ENCODE measurements around the gene ADAM11. TPM values are rescaled to one million over a fixed set of nuclear protein-coding genes. Genes with fewer than 3 reads are reported as not detected.
"Not testable (repeated sequence)": the region's sequence is repeated elsewhere in the genome, so short reads cannot be mapped to it uniquely, and the experiment has no call there.

The ADAM11 gene
- total and polyA plus RNA-seq, 7 experiments from 2014 or later: 0.08 to 1.5 (median 0.63) TPM; not detected in 1

DNA sequence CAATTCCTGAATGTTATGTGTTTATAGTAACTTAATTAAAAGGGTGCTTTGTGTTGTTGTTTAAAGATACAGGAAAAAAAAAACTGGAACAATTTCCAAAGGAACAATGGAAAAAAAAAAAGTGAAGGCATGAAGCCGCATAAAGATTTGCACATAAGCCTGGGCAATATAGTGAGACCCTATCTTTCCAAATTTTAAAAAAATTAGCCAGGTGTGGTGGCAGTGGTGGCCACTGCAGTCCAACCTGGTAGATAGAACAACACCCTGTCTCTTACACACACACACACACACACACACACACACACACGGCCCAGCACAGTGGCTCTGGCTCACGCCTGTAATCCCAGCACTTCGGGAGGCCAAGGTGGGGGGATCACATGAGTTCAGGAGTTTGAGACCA is 49.4 kb downstream of the ADAM11 start:
- no peaks in the 10 kb centered on the region for H3K27me3 ChIP-seq (ENCODE audit: control insufficient read depth in 2 of 2, insufficient read depth in 2 of 2, low read length in 2 of 2)
- intact Hi-C loops (cut with micrococcal nuclease): no loop called here
- no peaks in the 10 kb centered on the region for H3K4me1 ChIP-seq (ENCODE audit: control insufficient read depth in 2 of 2, insufficient read depth in 2 of 2, low read length in 2 of 2)
- DNase-seq (no peak), ATAC-seq (no peak)
- ChIA-PET CTCF (no interaction called here), POLR2A (interaction anchor here (0.8 kb wide), 1 partner anchor 602 kb away, joined by 3 read pairs; no protein-coding TSS in a partner anchor)
- H3K36me3 ChIP-seq (ENCODE audit: control insufficient read depth in 2 of 3, insufficient read depth in 3 of 3, low read length in 3 of 3): no peaks in the 10 kb centered on the region
- Mint-ChIP-seq H3K9me3 (no peaks in the 10 kb centered on the region), H3K4me3 (no peak overlapping the region), H3K36me3 (no peaks in the 10 kb centered on the region), H3K27me3 (peaks cover 4 to 22% (median 21%) of the 10 kb centered on the region in 5 donors), H3K27ac (no peak overlapping the region), H3K4me1 (no peaks in the 10 kb centered on the region)
- H3K9me3 ChIP-seq (ENCODE audit: control insufficient read depth in 2 of 3, low read length in 3 of 3): no peaks in the 10 kb centered on the region
- H3K4me3 ChIP-seq (ENCODE audit: low read length): no peak overlapping the region
- H3K27ac ChIP-seq (ENCODE audit: low read depth, low read length): no peak overlapping the region

- CTCF ChIA-PET; ATAC-seq; H3K4me3 ChIP-seq (ENCODE audit: low read length); H3K36me3 Mint-ChIP-seq; H3K27ac Mint-ChIP-seq; H3K9me3 ChIP-seq (ENCODE audit: control insufficient read depth in 2 of 3, low read length in 3 of 3); H3K4me1 Mint-ChIP-seq; H3K4me3 Mint-ChIP-seq; H3K27me3 ChIP-seq (ENCODE audit: control insufficient read depth in 2 of 2, insufficient read depth in 2 of 2, low read length in 2 of 2); H3K9me3 Mint-ChIP-seq; H3K4me1 ChIP-seq (ENCODE audit: control insufficient read depth in 2 of 2, insufficient read depth in 2 of 2, low read length in 2 of 2); H3K27ac ChIP-seq (ENCODE audit: low read depth, low read length); H3K36me3 ChIP-seq (ENCODE audit: control insufficient read depth in 2 of 3, insufficient read depth in 3 of 3, low read length in 3 of 3); DNase-seq; intact Hi-C loops (cut with micrococcal nuclease): not testable (repeated sequence)
- POLR2A ChIA-PET: interaction anchor here (0.5 to 1.1 kb wide), 4 partner anchors 23 to 603 kb away, joined by 3 to 5 read pairs (median 4); no protein-coding TSS in a partner anchor
- H3K27me3 Mint-ChIP-seq: peaks cover 4 to 25% (median 20%) of the 10 kb centered on the region in 5 donors
Measured at GRCh38 chr17:44808656-44809388, 50.0 kb downstream of the ADAM11 start.

- H3K4me3 Mint-ChIP-seq: no peak overlapping the region
- intact Hi-C loops (cut with micrococcal nuclease): no loop called here
- ATAC-seq (no peak), DNase-seq (no peak)
- Histone ChIP-seq H3K27me3 (ENCODE audit: control insufficient read depth in 2 of 2, insufficient read depth in 2 of 2, low read length in 2 of 2) (no peaks in the 10 kb centered on the region), H3K27ac (ENCODE audit: low read depth, low read length) (no peak overlapping the region), H3K4me3 (ENCODE audit: low read length) (no peak overlapping the region), H3K4me1 (ENCODE audit: control insufficient read depth in 2 of 2, insufficient read depth in 2 of 2, low read length in 2 of 2) (no peaks in the 10 kb centered on the region), H3K36me3 (ENCODE audit: control insufficient read depth in 2 of 3, insufficient read depth in 3 of 3, low read length in 3 of 3) (no peaks in the 10 kb centered on the region), H3K9me3 (ENCODE audit: control insufficient read depth in 2 of 3, low read length in 3 of 3) (no peaks in the 10 kb centered on the region)
- peaks cover 0 to 14% (median 10%) of the 10 kb centered on the region in 5 donors for H3K27me3 Mint-ChIP-seq
- CTCF ChIA-PET: interaction anchor here (0.6 to 0.7 kb wide), 2 partner anchors 93 to 852 kb away, joined by 3 to 5 read pairs; no protein-coding TSS in a partner anchor
- POLR2A ChIA-PET: no interaction called here
- no peaks in the 10 kb centered on the region for H3K4me1 Mint-ChIP-seq
- H3K27ac Mint-ChIP-seq: no peak overlapping the region
- H3K9me3 Mint-ChIP-seq: no peaks in the 10 kb centered on the region
- no peaks in the 10 kb centered on the region for H3K36me3 Mint-ChIP-seq
Measured at GRCh38 chr17:44812263-44812662, 53.5 kb downstream of the ADAM11 start.

DNA sequence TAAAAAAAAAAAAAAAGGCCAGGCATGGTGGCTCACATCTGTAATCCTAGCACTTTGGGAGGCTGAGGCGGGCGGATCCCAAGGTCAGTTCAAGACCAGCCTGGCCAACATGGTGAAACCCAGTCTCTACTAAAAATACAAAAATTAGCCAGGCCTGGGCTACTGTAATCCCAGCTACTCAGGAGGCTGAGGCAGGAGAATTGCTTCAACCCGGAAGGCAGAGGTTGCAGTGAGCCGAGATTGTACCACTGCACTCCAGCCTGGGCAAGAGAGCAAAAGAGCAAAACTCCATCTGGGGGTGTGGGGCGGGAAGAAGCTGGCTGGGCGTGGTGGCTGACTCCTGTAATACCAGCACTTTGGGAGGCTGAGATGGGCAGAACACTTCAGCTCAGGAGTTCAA is 59.7 kb downstream of the ADAM11 start:
- H3K4me3 Mint-ChIP-seq; H3K36me3 Mint-ChIP-seq; H3K9me3 Mint-ChIP-seq; ATAC-seq; CTCF ChIA-PET; H3K27me3 ChIP-seq (ENCODE audit: control insufficient read depth in 2 of 2, insufficient read depth in 2 of 2, low read length in 2 of 2); H3K4me1 ChIP-seq (ENCODE audit: control insufficient read depth in 2 of 2, insufficient read depth in 2 of 2, low read length in 2 of 2); DNase-seq; H3K36me3 ChIP-seq (ENCODE audit: control insufficient read depth in 2 of 3, insufficient read depth in 3 of 3, low read length in 3 of 3); H3K9me3 ChIP-seq (ENCODE audit: control insufficient read depth in 2 of 3, low read length in 3 of 3); H3K27ac ChIP-seq (ENCODE audit: low read depth, low read length); intact Hi-C loops (cut with micrococcal nuclease); H3K4me1 Mint-ChIP-seq; H3K4me3 ChIP-seq (ENCODE audit: low read length); POLR2A ChIA-PET; H3K27ac Mint-ChIP-seq: not testable (repeated sequence)
- peaks cover 11 to 29% (median 19%) of the 10 kb centered on the region in 5 donors for H3K27me3 Mint-ChIP-seq

GRCh38 chr17:44820631-44821212 is 61.9 kb downstream of the ADAM11 start:
- no peaks in the 10 kb centered on the region for H3K36me3 Mint-ChIP-seq
- CTCF ChIA-PET: no interaction called here
- H3K27me3 Mint-ChIP-seq: peaks cover 11 to 43% (median 29%) of the 10 kb centered on the region in 5 donors
- intact Hi-C loops (cut with micrococcal nuclease): no loop called here
- DNase-seq (no peak), ATAC-seq (no peak)
- Histone ChIP-seq H3K4me3 (ENCODE audit: low read length) (no peak overlapping the region), H3K36me3 (ENCODE audit: control insufficient read depth in 2 of 3, insufficient read depth in 3 of 3, low read length in 3 of 3) (no peaks in the 10 kb centered on the region), H3K4me1 (ENCODE audit: control insufficient read depth in 2 of 2, insufficient read depth in 2 of 2, low read length in 2 of 2) (no peaks in the 10 kb centered on the region), H3K9me3 (ENCODE audit: control insufficient read depth in 2 of 3, low read length in 3 of 3) (no peaks in the 10 kb centered on the region), H3K27me3 (ENCODE audit: control insufficient read depth in 2 of 2, insufficient read depth in 2 of 2, low read length in 2 of 2) (peaks cover 0 to 2% of the 10 kb centered on the region in 2 donors), H3K27ac (ENCODE audit: low read depth, low read length) (no peak overlapping the region)
- no peak overlapping the region for H3K27ac Mint-ChIP-seq
- H3K4me1 Mint-ChIP-seq: no peaks in the 10 kb centered on the region
- no peak overlapping the region for H3K4me3 Mint-ChIP-seq
- POLR2A ChIA-PET: no interaction called here
- H3K9me3 Mint-ChIP-seq: no peaks in the 10 kb centered on the region

GRCh38 chr17:44825236-44825635 is 66.4 kb downstream of the ADAM11 start:
- CTCF ChIA-PET: interaction anchor here (0.7 kb wide), 1 partner anchor 55 kb away, joined by 3 read pairs; no protein-coding TSS in a partner anchor
- H3K36me3 ChIP-seq (ENCODE audit: control insufficient read depth in 2 of 3, insufficient read depth in 3 of 3, low read length in 3 of 3): not testable (repeated sequence)
- H3K27me3 ChIP-seq (ENCODE audit: control insufficient read depth in 2 of 2, insufficient read depth in 2 of 2, low read length in 2 of 2): peaks cover 0 to 25% of the 10 kb centered on the region in 2 donors

More at GRCh38 chr17:44825236-44825635, 66.4 kb downstream of the ADAM11 start:
- H3K27ac ChIP-seq (ENCODE audit: low read depth, low read length); H3K36me3 Mint-ChIP-seq; DNase-seq; H3K27ac Mint-ChIP-seq; POLR2A ChIA-PET; H3K4me3 ChIP-seq (ENCODE audit: low read length); ATAC-seq; H3K4me3 Mint-ChIP-seq; H3K4me1 ChIP-seq (ENCODE audit: control insufficient read depth in 2 of 2, insufficient read depth in 2 of 2, low read length in 2 of 2); intact Hi-C loops (cut with micrococcal nuclease); H3K9me3 Mint-ChIP-seq; H3K9me3 ChIP-seq (ENCODE audit: control insufficient read depth in 2 of 3, low read length in 3 of 3): not testable (repeated sequence)
- Mint-ChIP-seq H3K4me1 (peaks cover 6 to 12% (median 9%) of the 10 kb centered on the region in 7 donors), H3K27me3 (peaks cover 32 to 52% (median 44%) of the 10 kb centered on the region in 5 donors)

Data from naive thymus-derived CD4-positive, alpha-beta T cell (primary cell).